ENCODE results near the gene CELSR1. TPM values are rescaled to one million over a fixed set of nuclear protein-coding genes. Genes with fewer than 3 reads are reported as not detected.

CELSR1 gene
- total RNA-seq, 2 experiments from 2014 or later, result 0.04 to 0.14 TPM

GRCh38 chr22:46578824-46579561, 41.6 kb upstream of the CELSR1 start:
- Mint-ChIP-seq H3K36me3 (no peaks in the 10 kb centered on the region), H3K27me3 (no peaks in the 10 kb centered on the region), H3K27ac (no peak overlapping the region), H3K4me1 (peaks cover 27% of the 10 kb centered on the region), H3K9me3 (no peaks in the 10 kb centered on the region), H3K4me3 (peak overlapping the region; percentile 90)
- DNase-seq, result no peak

GRCh38 chr22:46578251-46578823, 40.9 kb upstream of the CELSR1 start:
- Mint-ChIP-seq H3K9me3 (no peaks in the 10 kb centered on the region), H3K27me3 (no peaks in the 10 kb centered on the region), H3K27ac (no peak overlapping the region), H3K4me1 (peaks cover 27% of the 10 kb centered on the region), H3K4me3 (peak overlapping the region; percentile 90), H3K36me3 (no peaks in the 10 kb centered on the region)
- no peak for DNase-seq

GRCh38 chr22:46577368-46578249, 40.2 kb upstream of the CELSR1 start:
- Mint-ChIP-seq H3K27me3 (no peaks in the 10 kb centered on the region), H3K27ac (peak overlapping the region; percentile 76), H3K4me1 (peaks cover 27% of the 10 kb centered on the region), H3K9me3 (no peaks in the 10 kb centered on the region), H3K36me3 (no peaks in the 10 kb centered on the region), H3K4me3 (peak overlapping the region; percentile 90)
- DNase-seq, result no peak

- H3K27me3 Mint-ChIP-seq, result no peaks in the 10 kb centered on the region
- DNase-seq, result peak; percentile 75
- peaks cover 26% of the 10 kb centered on the region for H3K4me1 Mint-ChIP-seq
- H3K9me3 Mint-ChIP-seq, result peaks cover 5% of the 10 kb centered on the region
- no peaks in the 10 kb centered on the region for H3K36me3 Mint-ChIP-seq
- H3K27ac Mint-ChIP-seq, result no peak overlapping the region
- peak overlapping the region; percentile 74 for H3K4me3 Mint-ChIP-seq
Measured at GRCh38 chr22:46576556-46577367, 39.3 kb upstream of the CELSR1 start.

GRCh38 chr22:46575911-46576555, 38.6 kb upstream of the CELSR1 start:
- peak overlapping the region; percentile 82 for H3K27ac Mint-ChIP-seq
- no peaks in the 10 kb centered on the region for H3K36me3 Mint-ChIP-seq
- no peaks in the 10 kb centered on the region for H3K27me3 Mint-ChIP-seq
- peaks cover 10% of the 10 kb centered on the region for H3K9me3 Mint-ChIP-seq
- no peak for DNase-seq
- H3K4me3 Mint-ChIP-seq, result peak overlapping the region; percentile 74
- peaks cover 22% of the 10 kb centered on the region for H3K4me1 Mint-ChIP-seq

- Mint-ChIP-seq H3K36me3 (no peaks in the 10 kb centered on the region), H3K27ac (peak overlapping the region; percentile 73), H3K4me3 (peak overlapping the region; percentile 66)
Measured at GRCh38 chr22:46574993-46575910, 37.8 kb upstream of the CELSR1 start.

GRCh38 chr22:46574438-46574992, 37.1 kb upstream of the CELSR1 start:
- Mint-ChIP-seq H3K27ac (no peak overlapping the region), H3K4me3 (no peak overlapping the region), H3K9me3 (peaks cover 10% of the 10 kb centered on the region), H3K36me3 (no peaks in the 10 kb centered on the region), H3K27me3 (no peaks in the 10 kb centered on the region), H3K4me1 (peaks cover 22% of the 10 kb centered on the region)
- no peak for DNase-seq

More at GRCh38 chr22:46574993-46575910, 37.8 kb upstream of the CELSR1 start:
- H3K27me3 Mint-ChIP-seq, result no peaks in the 10 kb centered on the region
- peaks cover 22% of the 10 kb centered on the region for H3K4me1 Mint-ChIP-seq
- no peak for DNase-seq
- H3K9me3 Mint-ChIP-seq, result peaks cover 10% of the 10 kb centered on the region

GRCh38 chr22:46573781-46574437, 36.5 kb upstream of the CELSR1 start:
- H3K36me3 Mint-ChIP-seq, result no peaks in the 10 kb centered on the region
- no peaks in the 10 kb centered on the region for H3K27me3 Mint-ChIP-seq
- H3K4me1 Mint-ChIP-seq, result peaks cover 20% of the 10 kb centered on the region
- no peak overlapping the region for H3K27ac Mint-ChIP-seq
- peaks cover 10% of the 10 kb centered on the region for H3K9me3 Mint-ChIP-seq
- no peak for DNase-seq
- no peak overlapping the region for H3K4me3 Mint-ChIP-seq

GRCh38 chr22:46572911-46573780, 35.7 kb upstream of the CELSR1 start:
- no peak overlapping the region for H3K27ac Mint-ChIP-seq
- DNase-seq, result no peak
- H3K4me3 Mint-ChIP-seq, result no peak overlapping the region
- H3K27me3 Mint-ChIP-seq, result no peaks in the 10 kb centered on the region
- H3K9me3 Mint-ChIP-seq, result peaks cover 12% of the 10 kb centered on the region
- H3K36me3 Mint-ChIP-seq, result no peaks in the 10 kb centered on the region
- peaks cover 14% of the 10 kb centered on the region for H3K4me1 Mint-ChIP-seq

GRCh38 chr22:46571642-46572250, 34.3 kb upstream of the CELSR1 start:
- no peak for DNase-seq
- peaks cover 9% of the 10 kb centered on the region for H3K4me1 Mint-ChIP-seq
- H3K27me3 Mint-ChIP-seq, result no peaks in the 10 kb centered on the region
- no peak overlapping the region for H3K4me3 Mint-ChIP-seq
- no peak overlapping the region for H3K27ac Mint-ChIP-seq
- peaks cover 19% of the 10 kb centered on the region for H3K9me3 Mint-ChIP-seq
- H3K36me3 Mint-ChIP-seq, result no peaks in the 10 kb centered on the region

- DNase-seq, result no peak
- H3K9me3 Mint-ChIP-seq, result peaks cover 19% of the 10 kb centered on the region
- no peak overlapping the region for H3K27ac Mint-ChIP-seq
- H3K36me3 Mint-ChIP-seq, result no peaks in the 10 kb centered on the region
- H3K27me3 Mint-ChIP-seq, result no peaks in the 10 kb centered on the region
- peaks cover under 1% of the 10 kb centered on the region for H3K4me1 Mint-ChIP-seq
- H3K4me3 Mint-ChIP-seq, result no peak overlapping the region
Measured at GRCh38 chr22:46569848-46570695, 32.7 kb upstream of the CELSR1 start.

Data from activated naive CD8-positive, alpha-beta T cell treated with anti-CD3 and anti-CD28 coated beads for 36 hours (primary cell).